HK-2 (cell line): ENCODE results near the gene ACSS1.

Experiments
- DNase-seq: peaks from one replicate; pipeline ENCODE4 v3.0.0-alpha.2; 2018; ENCODE audit not compliant: unreplicated experiment

ACSS1 gene

DNA sequence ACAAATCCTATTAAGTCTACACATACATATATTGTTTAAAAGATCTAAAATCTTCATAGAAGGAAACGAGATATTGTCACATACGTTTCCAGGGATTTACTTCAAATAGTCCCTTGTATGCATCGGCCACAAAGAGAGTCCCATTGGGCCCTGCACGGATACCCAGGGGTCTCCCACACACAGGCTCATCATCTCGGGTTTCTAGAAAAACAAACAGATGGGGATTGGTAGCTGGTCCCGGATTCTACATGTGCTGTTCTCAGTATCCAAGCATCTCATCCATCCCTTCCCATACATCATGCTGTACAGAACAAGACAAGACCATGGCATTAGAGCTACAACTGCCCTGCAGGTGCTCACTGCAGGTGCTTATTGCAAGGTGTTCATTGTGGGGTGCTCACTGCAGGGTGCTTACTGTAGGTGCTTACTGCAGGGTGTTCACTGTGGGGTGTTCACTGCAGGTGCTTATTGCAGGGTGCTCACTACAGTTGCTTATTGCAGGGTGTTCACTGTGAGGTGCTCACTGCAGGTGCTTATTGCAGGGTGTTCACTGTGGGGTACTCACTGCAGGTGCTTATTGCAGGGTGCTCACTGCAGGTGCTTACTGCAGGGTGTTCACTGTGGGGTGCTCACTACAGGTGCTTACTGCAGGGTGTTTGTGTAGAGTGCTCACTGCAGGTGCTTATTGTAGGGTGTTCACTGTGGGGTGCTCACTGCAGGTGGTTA, 86.4 kb downstream of the ACSS1 start:
- no peak for DNase-seq

DNA sequence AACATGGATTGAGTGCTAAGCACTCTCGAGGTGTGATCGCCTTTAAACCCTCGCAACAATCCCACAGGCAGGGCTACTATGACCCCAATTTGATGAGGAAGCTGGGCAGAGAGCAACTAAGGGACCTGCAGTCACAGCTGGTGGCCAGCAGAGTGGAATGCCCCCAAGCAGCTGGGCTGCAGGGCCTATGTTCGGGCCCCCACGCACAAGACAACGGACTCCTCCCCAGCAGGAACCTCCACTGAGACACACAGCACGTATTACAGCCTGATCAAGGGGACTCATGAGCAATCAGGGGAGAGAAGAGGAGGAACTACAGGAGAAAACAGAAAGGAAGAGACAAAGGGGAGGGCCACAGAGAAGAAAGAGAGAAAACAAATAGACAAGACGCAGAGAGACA, 87.2 kb downstream of the ACSS1 start:
- DNase-seq: no peak

DNA sequence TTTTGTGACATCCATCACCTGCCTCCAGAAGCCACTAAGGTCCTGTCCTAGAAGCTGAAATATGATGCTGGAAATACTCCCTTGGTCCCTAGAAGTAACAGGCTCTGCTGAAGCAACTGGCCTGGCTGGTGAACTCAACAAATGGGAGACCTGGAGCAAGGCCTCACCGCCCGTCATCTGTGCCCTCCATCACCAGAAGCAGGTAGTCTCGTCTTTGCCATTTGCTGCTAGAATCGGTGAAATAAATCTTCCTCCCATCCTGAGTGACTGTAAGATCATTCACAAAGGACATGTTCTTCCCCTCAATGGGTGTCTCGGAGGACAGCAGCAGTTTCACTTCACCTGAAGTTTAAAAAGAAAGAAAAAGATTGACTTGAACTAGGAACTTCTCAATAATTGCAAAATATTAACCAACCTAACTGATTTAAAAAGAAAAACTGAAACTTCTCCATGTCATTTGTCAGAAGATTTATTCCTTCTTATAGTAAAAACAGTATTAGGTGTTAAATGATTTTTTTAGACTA, 87.8 kb downstream of the ACSS1 start:
- no peak for DNase-seq

DNA sequence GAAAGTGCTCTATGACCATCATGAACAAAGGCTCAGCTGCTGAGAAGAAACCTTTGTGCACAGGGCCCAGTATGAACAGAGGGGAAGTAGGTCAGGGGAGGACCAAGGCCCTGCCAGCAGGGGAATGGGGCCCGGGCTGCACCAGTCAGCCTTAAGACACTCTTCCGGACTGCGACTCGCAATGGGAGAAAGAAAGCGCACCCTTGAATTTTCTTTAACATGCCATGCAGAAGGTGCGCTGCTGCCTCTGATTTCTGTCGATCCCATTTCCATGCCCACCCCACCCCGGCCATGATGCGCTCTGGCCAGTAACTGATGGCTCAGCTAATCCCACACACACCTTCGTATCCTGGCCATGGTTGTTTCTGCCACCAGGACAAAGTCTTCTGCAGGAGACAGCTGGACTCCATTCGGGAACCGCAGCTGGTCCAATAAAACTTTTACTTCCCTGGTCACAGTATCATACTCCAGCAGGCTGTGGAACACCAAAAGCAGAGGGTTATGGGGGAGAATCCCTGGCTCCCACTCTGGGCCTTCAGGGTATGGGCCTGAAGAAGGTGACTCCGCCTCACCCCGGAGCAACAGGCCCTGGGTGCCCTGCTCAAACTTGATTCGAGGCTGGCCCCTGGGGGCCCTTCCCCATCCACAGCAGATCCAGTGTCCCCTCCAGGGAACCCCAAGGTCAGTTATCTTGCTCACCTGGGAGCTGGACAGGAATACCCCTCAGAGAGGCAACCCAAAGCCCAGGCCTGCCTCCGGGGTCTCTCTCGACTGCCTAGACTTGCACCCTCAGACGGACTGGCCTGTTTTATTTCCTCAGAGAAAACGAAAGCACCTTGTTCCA, 88.5 kb downstream of the ACSS1 start:
- DNase-seq: no peak

- no peak for DNase-seq
Observed at GRCh38 chr20:24968278-24968800, 89.6 kb downstream of the ACSS1 start.

DNA sequence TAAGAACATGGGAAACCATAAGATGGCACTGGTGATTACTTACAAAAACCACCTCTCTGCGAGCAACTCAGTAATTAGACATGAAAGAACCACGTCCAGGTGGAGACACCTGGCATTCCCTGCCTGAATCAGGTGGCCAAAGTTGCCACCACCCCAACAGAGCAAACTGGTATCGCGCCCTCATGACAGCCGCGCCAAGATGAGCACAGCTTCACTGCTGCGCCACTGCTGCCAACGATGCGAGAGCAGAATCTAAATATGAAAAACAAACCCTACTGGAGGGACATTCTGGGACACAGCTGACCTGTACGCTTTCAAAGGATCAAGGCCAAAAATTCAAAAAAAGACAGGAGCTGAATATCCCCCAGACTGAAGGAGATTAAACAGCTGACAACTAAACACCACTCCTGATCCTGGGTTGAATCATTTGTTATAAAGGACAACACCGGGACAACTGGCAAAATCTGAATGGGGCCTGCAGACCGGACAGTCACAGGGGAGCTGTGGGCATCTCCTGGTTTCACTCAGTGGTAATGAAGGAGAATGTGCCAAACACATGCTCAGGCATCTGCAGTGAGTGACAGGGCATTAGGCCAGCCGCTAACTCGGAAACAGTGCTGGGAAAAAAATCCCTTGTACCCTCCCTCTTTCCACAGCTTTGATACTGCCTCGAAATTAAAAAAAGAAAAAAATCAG, 91.5 kb downstream of the ACSS1 start:
- no peak for DNase-seq

GRCh38 chr20:24965065-24965919, 92.6 kb downstream of the ACSS1 start:
- no peak for DNase-seq

DNA sequence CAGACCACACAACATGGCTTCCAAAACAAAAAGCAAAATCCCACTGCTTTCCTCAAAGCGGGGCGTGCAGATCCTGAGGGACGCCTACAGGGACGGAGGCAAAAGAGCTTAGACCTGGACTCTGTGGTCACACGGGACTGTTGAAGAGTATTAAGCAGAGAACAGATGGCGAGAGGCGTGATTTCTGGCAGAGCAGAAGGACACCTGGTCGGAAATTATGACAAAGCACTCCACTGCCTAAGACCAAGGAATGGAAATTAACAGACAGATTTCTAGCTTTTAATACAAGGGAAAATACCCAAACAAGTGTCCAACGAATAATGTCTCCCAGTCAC, 93.5 kb downstream of the ACSS1 start:
- DNase-seq: no peak

GRCh38 chr20:24963672-24964505, 94.0 kb downstream of the ACSS1 start:
- DNase-seq: no peak

DNA sequence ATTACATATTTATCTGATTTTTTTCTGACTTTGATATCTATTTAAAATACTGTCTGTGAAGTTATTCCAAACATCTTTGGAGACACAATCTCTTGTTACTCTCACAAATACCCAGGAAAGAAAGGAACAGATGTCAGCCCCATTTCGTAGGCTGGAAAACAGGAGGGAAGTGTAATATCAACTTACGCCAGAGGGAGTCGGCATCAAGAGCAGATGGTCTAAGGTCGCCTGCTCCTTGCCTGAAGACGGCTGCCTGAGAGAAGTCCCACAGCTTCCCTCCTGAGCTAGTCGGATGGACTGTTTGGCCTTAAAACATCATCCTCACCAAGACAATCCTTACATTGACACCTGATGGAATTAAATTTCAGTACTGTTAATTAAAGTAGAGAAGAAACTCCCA, 95.4 kb downstream of the ACSS1 start:
- DNase-seq: no peak

DNA sequence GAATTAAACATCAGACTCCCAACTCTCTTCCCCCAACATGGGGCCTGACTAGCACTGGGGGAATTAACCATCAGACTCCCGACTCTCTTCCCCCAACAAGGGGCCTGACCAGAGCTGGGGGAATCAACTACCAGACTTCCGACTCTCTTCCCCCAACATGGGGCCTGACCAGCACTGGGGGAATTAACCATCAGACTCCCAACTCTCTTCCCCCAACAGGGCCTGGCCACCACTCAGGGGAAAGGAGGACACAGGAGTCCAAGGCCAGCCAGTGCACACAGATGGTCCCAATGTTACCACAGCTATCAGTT, 95.8 kb downstream of the ACSS1 start:
- no peak for DNase-seq

DNA sequence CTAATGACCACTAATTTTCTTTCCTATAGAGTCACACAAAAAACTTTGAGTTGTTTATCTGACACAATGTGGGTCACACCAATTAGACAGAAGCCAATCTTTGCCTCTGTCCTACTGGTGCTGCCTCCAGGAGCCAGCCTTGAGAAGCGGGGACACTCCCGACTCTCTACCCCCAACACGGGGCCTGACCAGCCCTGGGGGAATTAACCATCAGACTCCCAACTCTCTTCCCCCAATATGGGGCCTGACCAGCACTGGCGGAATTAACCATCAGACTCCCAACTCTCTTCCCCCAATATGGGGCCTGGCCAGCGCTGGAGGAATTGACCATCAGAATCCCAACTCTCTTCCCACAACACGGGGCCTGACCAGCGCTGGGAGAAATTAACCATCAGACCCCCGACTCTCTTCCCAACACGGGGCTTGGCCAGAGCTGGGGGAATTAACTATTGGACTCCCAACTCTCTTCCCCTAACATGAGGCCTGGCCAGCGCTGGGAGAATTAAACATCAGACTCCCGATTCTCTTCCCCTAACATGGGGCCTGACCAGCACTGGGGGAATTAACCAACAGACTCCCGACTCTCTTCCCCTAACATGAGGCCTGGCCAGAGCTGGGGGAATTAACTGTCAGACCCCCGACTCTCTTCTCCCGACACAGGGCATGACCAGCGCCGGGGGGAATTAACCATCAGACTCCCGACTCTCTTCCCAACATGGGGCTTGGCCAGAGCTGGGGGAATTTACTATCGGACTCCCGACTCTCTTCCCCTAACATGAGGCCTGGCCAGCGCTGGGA, 96.4 kb downstream of the ACSS1 start:
- no peak for DNase-seq

DNA sequence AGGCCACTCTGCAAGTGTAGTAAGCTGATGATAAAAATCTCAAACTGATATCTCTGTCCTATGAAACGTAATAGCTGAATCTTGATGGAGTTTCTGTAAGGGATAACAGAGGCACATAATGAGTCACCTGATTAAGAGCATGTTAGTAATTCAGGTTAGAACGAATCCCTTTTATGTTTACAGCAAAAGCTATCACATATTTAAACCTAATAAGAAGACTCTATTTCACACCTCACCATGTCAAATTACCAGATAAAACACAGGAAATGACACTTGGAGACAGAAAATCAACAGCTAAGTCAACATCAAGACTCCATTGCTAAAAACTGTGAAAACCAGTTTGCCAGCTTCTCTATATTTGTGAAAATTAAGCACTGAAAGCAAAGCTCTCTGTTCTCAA, 97.1 kb downstream of the ACSS1 start:
- no peak for DNase-seq

- no peak for DNase-seq
Observed at GRCh38 chr20:24960302-24960801, 97.6 kb downstream of the ACSS1 start.

- DNase-seq: no peak
Observed at GRCh38 chr20:24959591-24960301, 98.2 kb downstream of the ACSS1 start.

DNA sequence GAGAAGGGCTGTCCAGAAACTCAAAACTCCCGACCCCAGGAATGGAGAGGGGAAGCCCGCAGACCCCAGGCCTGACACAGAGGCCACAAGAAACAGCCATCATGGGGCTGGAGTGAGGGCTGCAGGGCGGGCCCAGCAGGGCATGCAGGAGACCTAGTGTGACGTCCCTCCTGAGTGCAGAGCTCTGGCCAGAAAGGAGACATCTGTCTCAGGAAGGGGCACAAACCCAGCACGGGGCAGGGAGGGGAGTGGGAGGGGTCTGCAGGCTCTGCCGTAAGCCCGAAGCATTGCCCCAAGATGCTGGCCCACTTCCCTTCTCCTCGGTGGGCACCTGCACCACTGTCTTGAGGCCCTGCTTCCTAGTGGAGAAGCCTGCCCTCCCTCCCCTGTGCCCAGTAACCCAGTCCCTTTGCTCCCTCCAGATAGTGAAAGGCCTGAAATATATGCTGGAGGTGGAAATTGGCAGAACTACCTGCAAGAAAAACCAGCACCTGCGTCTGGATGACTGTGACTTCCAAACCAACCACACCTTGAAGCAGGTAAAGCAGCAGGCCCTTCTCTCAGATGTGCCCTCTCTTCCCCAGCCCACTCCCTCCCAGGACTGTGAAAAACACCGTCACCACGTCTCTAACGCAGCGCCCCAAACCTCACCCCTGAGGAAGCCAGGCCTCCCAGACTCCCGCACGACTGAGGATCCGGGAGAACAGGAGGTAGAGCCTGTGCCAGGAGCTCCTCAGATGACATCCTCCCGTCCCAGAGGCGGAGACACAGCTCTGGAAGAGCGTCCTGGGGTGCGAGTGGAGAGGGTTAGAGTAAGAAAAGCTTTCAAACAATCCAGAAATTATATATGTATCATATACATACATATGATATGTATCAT, 99.2 kb downstream of the ACSS1 start:
- DNase-seq: no peak

DNA sequence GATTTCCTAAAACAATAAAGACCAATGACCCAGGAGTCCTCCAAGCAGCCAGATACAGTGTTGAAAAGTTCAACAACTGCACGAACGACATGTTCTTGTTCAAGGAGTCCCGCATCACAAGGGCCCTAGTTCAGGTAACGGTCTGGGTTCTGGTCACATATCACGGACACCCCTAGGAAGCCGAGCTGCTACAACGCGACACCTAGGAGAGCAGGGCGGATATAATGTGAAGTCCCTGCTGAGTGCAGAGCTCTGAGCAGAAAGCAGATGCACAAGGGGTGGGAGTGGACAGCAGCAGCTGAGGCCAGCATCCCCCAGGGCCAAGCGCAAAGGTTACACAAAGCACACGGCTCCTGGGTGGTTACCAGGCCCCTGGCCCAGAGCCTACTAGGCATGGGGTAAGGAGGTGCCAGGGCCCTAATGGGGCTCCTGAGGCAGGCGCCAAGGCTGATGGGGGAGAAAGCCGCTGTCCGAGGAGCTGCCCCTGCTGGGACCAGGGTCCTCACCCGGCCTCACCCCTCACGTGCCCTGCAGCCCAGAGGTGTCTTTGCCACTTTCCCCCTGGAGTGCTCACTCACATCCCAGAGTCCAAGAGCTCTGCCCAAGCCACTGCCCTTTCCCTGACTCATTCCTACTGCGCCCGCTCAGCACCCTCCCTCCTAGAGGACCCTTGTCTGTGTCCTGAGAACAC, 100.5 kb downstream of the ACSS1 start:
- DNase-seq: no peak
